Mucosa of rectum (tissue), 2 donors: ENCODE data around the gene SCPEP1.

ENCODE experiments used
- H3K27ac ChIP-seq, 2 donors: one replicate each; pipeline ENCODE4 v1.7.0; 2013; ENCODE audit warnings: inconsistent platforms in 2 of 2, low read depth in 2 of 2, low read length in 2 of 2
- H3K27me3 ChIP-seq, 2 donors: one replicate each; pipeline ENCODE4 v1.7.0; 2013; ENCODE audit warnings: low read length in 2 of 2; ENCODE audit not compliant: control insufficient read depth in 2 of 2, insufficient read depth in 2 of 2
- H3K36me3 ChIP-seq, 2 donors: one replicate each; pipeline ENCODE4 v1.7.0; 2013; ENCODE audit warnings: low read length in 2 of 2; ENCODE audit not compliant: control insufficient read depth in 2 of 2, insufficient read depth in 2 of 2
- H3K4me1 ChIP-seq, 2 donors: one replicate each; pipeline ENCODE4 v1.7.0; 2013; ENCODE audit warnings: low read length in 2 of 2, mild to moderate bottlenecking in 1 of 2; ENCODE audit not compliant: control insufficient read depth in 2 of 2, insufficient read depth in 2 of 2
- H3K4me3 ChIP-seq, 2 donors: one replicate each; pipeline ENCODE4 v1.7.0; 2013; ENCODE audit warnings: low read length in 2 of 2
- H3K9ac ChIP-seq, 2 donors: one replicate each; pipeline ENCODE4 v1.7.0; 2013; ENCODE audit warnings: low read length in 2 of 2, low read depth in 1 of 2, mild to moderate bottlenecking in 1 of 2
- H3K9me3 ChIP-seq, 2 donors: one replicate each; pipeline ENCODE4 v1.7.0; 2013; ENCODE audit warnings: low read length in 2 of 2; ENCODE audit not compliant: control insufficient read depth in 2 of 2
- donor health status: healthy.
- donor health status: Normal muscosa, but diverticular disease.

Gene SCPEP1

GRCh38 chr17:56995766-56996165, 17.8 kb downstream of the SCPEP1 start:
- H3K9me3 ChIP-seq, result no peaks in the 10 kb centered on the region
- H3K27ac ChIP-seq, result no peak overlapping the region
- no peak overlapping the region for H3K9ac ChIP-seq
- H3K4me1 ChIP-seq, result no peaks in the 10 kb centered on the region
- H3K27me3 ChIP-seq, result no peaks in the 10 kb centered on the region
- H3K36me3 ChIP-seq, result peaks cover 0 to 26% of the 10 kb centered on the region in 2 donors
- no peak overlapping the region for H3K4me3 ChIP-seq

- no peak overlapping the region for H3K27ac ChIP-seq
- no peaks in the 10 kb centered on the region for H3K4me1 ChIP-seq
- H3K9me3 ChIP-seq, result no peaks in the 10 kb centered on the region
- peaks cover 0 to 28% of the 10 kb centered on the region in 2 donors for H3K36me3 ChIP-seq
- no peak overlapping the region for H3K9ac ChIP-seq
- no peaks in the 10 kb centered on the region for H3K27me3 ChIP-seq
- no peak overlapping the region for H3K4me3 ChIP-seq
Observed at GRCh38 chr17:56997313-56997712, 19.4 kb downstream of the SCPEP1 start.

- H3K9me3 ChIP-seq, result no peaks in the 10 kb centered on the region
- no peaks in the 10 kb centered on the region for H3K27me3 ChIP-seq
- peaks cover 0 to 15% of the 10 kb centered on the region in 2 donors for H3K36me3 ChIP-seq
- no peak overlapping the region for H3K4me3 ChIP-seq
- no peak overlapping the region for H3K27ac ChIP-seq
- no peak overlapping the region for H3K9ac ChIP-seq
- no peaks in the 10 kb centered on the region for H3K4me1 ChIP-seq
Observed at GRCh38 chr17:57001541-57001940, 23.6 kb downstream of the SCPEP1 start.

GRCh38 chr17:57002904-57003303, 25.0 kb downstream of the SCPEP1 start:
- Histone ChIP-seq H3K4me1 (no peaks in the 10 kb centered on the region), H3K36me3 (peaks cover 0 to 10% of the 10 kb centered on the region in 2 donors), H3K9ac (no peak overlapping the region), H3K9me3 (no peaks in the 10 kb centered on the region), H3K27me3 (no peaks in the 10 kb centered on the region), H3K27ac (no peak overlapping the region), H3K4me3 (no peak overlapping the region)

- no peaks in the 10 kb centered on the region for H3K27me3 ChIP-seq
- H3K9me3 ChIP-seq, result no peaks in the 10 kb centered on the region
- no peak overlapping the region for H3K9ac ChIP-seq
- H3K36me3 ChIP-seq, result peaks cover 0 to 6% of the 10 kb centered on the region in 2 donors
- no peak overlapping the region for H3K27ac ChIP-seq
- H3K4me3 ChIP-seq, result no peak overlapping the region
- H3K4me1 ChIP-seq, result no peaks in the 10 kb centered on the region
Observed at GRCh38 chr17:57004944-57005579, 27.1 kb downstream of the SCPEP1 start.

GRCh38 chr17:57006040-57006439, 28.1 kb downstream of the SCPEP1 start:
- Histone ChIP-seq H3K27ac (no peak overlapping the region), H3K4me1 (no peaks in the 10 kb centered on the region), H3K4me3 (no peak overlapping the region), H3K36me3 (peaks cover 0 to 3% of the 10 kb centered on the region in 2 donors), H3K9me3 (no peaks in the 10 kb centered on the region), H3K27me3 (no peaks in the 10 kb centered on the region), H3K9ac (no peak overlapping the region)

- Histone ChIP-seq H3K27me3 (no peaks in the 10 kb centered on the region), H3K9ac (no peak overlapping the region), H3K4me1 (no peaks in the 10 kb centered on the region), H3K36me3 (no peaks in the 10 kb centered on the region), H3K9me3 (no peaks in the 10 kb centered on the region), H3K27ac (no peak overlapping the region), H3K4me3 (no peak overlapping the region)
Observed at GRCh38 chr17:57008958-57009357, 31.0 kb downstream of the SCPEP1 start.

- Histone ChIP-seq H3K4me3 (no peak overlapping the region), H3K9ac (no peak overlapping the region)
Observed at GRCh38 chr17:57009737-57010445, 32.0 kb downstream of the SCPEP1 start.

GRCh38 chr17:57010487-57010886, 32.6 kb downstream of the SCPEP1 start:
- no peak overlapping the region for H3K4me3 ChIP-seq
- no peaks in the 10 kb centered on the region for H3K9me3 ChIP-seq
- H3K27ac ChIP-seq, result no peak overlapping the region
- no peak overlapping the region for H3K9ac ChIP-seq
- no peaks in the 10 kb centered on the region for H3K27me3 ChIP-seq
- H3K36me3 ChIP-seq, result no peaks in the 10 kb centered on the region
- no peaks in the 10 kb centered on the region for H3K4me1 ChIP-seq

More at GRCh38 chr17:57009737-57010445, 32.0 kb downstream of the SCPEP1 start:
- Histone ChIP-seq H3K36me3 (no peaks in the 10 kb centered on the region), H3K9me3 (no peaks in the 10 kb centered on the region), H3K4me1 (no peaks in the 10 kb centered on the region), H3K27ac (no peak overlapping the region), H3K27me3 (no peaks in the 10 kb centered on the region)

GRCh38 chr17:57011491-57012015, 33.6 kb downstream of the SCPEP1 start:
- Histone ChIP-seq H3K9ac (no peak overlapping the region), H3K27me3 (no peaks in the 10 kb centered on the region), H3K9me3 (no peaks in the 10 kb centered on the region), H3K4me1 (no peaks in the 10 kb centered on the region), H3K27ac (no peak overlapping the region), H3K36me3 (no peaks in the 10 kb centered on the region), H3K4me3 (no peak overlapping the region)
